Caki2 (cell line): Measurements from ENCODE around the gene NEK7. TPM values are rescaled to one million over a fixed set of nuclear protein-coding genes. Genes with fewer than 3 reads are reported as not detected.
A peak's percentile ranks its signal among the peaks of the same experiment; 100 is the strongest.
"Not testable (repeated sequence)": the region's sequence is repeated elsewhere in the genome, so short reads cannot be mapped to it uniquely, and the experiment has no call there.

Experiments
- DNase-seq: peaks from one replicate; pipeline ENCODE4 v3.0.0-alpha.2; 2015; ENCODE audit warnings: low read depth
- in situ Hi-C: cut with HindIII; loops from 2 replicates; pipeline ENCODE4 v1.10.0; 2016; ENCODE audit warnings: low sequenced_read_pairs, low pct_unique_long_range_greater_than_20kb, mixed read lengths
- total RNA-seq: library from RNA; depleted of rRNA; stranded (reverse); fragments of >200 nt; shearing (Covaris generic); gene quantifications from 2 replicates; pipeline ENCODE4 v1.2.3, GENCODE V29; 2014; ENCODE audit warnings: low replicate concordance

NEK7 gene
- total RNA-seq, 1 experiment from 2014 or later: 37.2 TPM

DNA sequence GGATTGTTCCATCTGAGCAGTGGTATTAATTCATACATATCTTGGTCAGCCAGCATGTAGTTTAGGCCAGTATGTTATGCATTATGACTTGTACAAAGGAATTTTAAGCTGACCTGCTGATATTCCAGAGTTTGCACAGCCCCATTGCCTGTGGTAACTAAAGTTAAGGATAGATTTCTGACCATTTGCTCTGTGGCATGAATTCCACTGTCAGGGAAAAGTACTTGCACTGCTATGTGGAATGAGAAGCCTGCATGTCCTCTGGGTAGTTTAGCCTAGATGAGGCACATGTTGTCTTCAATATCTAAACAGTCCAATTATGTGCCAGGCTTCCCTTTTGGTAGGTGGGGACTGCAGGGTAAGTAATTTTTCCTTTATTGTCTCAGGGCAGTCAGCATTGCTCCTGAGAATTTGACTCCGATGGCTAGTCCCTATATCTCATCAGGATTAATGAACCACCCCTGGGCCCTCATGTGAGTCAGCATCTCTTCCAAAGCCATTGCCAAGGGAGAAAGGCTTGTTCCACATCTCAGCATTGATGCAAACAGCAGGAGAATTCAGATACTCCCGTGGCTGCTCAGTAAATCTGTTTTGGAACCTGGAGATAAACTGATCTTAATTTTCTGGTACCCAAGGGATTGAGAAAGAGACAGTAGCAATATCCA is 30.2 kb downstream of the NEK7 start:
- in situ Hi-C loops: no loop called here
- no peak for DNase-seq

DNA sequence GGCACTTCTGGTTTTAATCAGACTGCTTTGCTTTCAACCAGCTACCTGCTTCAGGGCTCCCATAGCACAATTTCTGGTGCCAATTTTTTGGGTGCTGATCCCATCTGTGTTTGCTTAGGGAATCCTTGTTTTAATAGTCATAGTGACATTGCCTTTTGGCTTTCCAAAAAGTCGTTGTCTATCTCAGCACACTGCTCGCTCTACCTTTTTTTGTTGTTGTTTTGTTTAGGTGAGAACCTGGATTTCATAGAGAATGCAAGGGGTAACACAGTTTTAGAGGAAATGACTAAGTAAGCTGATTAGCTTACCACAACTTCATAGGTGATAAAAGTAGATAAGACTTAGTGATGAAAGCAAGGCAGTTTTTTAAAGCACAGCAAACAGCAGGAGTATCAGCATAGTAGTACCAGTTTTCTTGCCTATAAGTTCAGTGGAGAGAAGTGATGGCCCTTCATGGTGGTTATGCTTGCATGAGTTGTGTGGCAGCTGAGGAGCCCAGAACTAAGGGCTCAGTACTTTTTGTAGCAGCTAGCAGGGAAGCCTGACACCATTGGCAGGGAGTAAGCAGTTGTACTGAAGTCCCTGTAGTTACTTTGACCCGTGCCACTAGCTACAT is 31.3 kb downstream of the NEK7 start:
- in situ Hi-C loops: no loop called here
- no peak for DNase-seq

DNA sequence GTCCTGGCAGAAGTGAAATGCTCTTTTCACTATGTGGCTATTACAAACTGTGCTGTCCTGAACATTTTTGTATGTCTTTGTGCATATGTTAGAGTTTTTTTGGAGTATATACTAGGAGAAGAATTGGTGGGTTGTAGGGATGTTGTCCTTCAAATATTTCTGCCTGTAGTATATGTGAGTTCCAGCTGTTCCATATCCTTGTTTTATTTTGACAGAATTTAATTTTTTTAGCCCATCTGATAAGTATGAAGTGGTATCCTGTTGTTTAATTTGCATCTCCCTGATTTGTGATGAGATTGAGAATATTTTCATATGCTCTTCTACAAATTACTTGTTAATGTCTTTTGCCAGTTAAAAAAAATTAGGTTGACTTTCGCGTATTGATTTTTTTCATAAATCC is 34.3 kb downstream of the NEK7 start:
- DNase-seq: no peak
- in situ Hi-C loops: no loop called here

DNA sequence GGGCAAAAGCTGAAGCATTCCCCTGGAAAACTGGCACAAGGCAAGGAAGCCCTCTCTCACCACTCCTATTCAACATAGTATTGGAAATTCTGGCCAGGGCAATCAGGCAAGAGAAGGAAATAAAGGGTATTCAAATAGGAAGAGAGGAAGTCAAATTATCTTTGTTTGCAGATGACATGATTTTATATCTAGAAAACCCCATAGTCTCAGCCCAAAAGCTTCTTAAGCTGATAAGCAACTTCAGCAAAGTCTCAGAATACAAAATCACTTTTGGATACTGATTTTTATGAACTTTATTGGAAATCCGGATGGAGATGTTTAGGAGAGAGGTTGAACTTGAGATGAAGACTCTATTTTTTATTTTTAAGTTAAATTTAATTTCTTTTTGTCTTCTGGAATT is 37.1 kb downstream of the NEK7 start:
- DNase-seq, in situ Hi-C loops: not testable (repeated sequence)

DNA sequence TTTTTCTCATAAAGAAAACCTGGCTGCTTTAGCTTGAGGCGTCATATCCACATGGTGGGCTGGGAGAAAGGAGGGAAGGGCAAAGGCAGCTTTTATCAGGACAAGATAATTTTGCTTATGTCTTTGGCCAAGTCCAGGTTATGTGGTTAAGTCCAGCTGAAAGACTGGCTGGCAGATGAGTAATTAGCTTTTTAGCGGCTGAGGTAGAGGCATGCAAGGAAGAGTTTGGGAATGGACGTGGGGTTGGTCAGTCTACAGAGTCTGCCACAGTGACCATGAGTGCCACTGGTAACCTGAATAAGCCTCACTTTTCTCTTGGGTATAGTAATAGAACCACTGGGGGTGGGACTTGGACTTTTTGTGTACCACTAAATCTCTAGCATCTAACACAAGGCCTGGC is 39.8 kb downstream of the NEK7 start:
- DNase-seq: no peak
- in situ Hi-C loops: no loop called here

DNA sequence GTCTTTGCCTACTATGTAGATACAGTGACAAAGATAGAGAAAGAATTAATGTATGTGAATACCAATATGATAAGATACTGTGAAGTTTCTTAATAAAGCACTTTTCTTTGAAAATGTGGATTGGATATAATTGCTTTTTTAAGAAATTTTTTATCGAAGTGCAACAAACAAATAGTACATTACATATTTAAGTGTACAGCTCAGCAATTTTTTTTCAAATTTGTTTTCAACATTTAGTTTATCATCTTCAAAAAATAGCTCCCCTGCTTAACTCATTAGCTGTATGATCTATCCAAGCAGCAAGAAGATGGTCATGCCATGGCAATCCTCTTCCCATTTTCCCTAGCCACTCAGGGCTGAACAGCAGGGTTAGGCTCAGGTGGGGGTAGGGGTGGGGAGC is 40.5 kb downstream of the NEK7 start:
- DNase-seq: no peak
- in situ Hi-C loops: no loop called here

DNA sequence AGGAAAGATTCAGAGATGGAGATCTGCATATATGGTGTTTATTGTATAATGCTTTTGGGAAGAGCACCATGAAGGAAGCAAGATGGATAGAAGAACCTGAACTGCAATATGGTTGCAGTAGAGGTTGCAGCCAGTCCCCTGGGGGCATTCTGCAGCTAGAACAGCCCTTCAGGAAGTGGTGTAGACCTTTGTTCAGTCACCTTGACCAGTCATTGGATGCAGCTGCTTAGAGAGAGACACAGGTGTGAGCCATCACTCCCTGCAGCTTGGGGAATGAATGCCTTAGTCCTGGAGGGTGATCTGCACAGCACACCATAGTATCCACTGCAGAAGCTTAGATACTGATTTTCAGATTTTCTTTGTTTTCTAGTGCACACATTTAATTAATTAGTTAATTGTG is 42.3 kb downstream of the NEK7 start:
- DNase-seq: no peak
- in situ Hi-C loops: no loop called here

DNA sequence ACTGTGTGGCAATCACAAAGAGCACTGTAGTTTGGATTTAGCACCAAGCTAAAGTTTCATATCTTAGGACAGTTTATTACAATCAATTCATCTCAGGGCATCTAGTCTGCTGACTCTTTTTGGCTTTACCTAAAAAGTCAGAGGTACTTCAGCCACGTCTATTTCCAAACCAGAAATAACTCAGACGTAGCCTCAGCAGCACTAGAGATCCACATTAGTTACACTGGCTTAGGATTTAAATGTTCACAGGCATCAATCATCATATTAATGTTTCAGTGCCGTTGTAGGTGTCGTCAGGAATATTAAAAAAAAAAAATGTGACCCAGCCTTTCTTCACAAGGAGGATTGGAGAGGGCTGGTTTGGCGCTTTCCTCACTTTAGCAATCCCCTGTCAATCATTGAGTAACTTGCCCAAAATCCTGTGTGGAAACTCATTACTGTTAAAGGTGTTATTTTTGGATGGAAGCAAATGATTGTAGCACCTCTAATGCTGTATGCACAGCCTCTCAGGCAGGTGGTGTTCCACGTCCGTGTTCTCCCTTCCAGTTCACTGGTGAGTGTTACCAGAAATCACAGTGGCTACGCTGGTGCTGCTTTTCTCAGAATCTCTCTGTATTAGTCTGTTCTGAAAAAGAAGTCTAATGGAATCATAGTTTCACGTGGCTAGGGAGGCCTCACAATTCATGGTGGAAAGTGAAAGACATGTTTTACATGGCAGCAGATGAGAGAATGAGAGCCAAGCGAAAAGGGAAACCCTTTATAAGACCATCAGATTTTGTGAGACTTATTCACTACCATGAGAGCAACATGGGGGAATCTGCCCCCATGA is 45.4 kb downstream of the NEK7 start:
- in situ Hi-C loops: no loop called here
- DNase-seq: no peak

DNA sequence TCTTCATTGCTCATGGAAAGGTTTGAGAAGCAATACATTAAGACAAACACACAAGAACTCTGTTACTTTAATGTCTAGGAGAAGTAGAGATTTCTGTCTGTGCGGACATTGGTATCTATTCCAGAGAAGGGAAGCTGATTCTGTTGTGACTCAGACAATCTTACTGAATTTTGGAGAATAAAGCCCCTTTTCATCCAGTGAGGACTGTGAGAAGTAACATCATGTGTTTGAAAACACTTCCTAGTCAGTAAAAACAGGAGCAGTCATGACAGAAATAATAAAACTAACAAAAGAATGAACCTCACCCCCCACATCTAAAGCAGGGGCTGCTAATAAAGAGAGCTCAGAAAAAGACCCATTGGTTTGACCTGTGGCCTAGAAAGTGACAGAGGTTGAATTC is 46.6 kb downstream of the NEK7 start:
- DNase-seq: no peak
- in situ Hi-C loops: no loop called here

DNA sequence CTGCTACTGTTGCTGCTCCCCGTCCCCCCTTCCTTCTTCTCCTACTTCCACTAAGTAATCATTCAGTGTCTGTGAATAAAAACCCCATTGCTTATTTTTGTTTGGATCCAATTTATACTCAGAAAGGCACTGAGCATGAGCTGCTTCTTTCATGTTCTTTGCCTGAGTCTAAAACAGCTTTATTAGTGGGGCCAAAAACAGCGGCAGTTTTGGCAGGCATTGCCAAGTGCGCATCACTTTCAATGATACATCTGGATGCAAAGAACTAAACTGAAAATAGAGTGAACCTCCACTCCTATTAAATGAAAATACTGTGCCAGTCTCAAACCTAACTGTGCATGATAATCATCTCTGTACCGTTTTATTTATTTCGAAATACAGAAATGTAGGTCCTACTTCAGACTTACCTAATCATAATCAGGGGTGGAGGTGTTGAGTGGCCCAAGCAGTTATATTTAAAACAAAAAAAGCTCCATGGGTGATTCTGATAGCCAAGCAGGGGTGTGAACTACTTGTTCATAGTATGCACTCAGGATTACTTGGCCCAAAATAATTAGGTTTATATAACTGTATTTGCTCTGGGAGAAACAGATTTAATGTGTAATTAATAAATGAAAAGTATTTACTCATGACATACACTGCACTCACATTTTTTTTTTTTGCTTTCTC is 48.4 kb downstream of the NEK7 start:
- in situ Hi-C loops: no loop called here
- no peak for DNase-seq

DNA sequence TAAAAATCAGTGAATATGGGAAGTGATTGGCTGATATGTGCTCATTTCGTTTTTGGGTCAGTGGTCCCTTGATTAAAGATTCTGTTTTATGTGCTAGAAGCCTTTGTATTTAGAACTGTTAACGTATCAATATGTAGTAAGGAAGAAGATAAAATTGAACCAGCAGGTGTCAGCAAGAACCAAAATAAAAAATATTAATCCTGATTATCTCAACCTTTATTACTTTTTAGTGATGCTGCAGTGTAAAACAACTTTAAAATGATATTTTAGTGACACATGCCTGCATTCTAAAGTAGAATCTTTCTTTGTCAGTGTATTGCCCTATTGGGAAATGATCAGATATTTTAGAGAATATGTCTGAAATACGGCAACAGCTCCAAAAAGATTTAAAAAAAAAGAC is 49.5 kb downstream of the NEK7 start:
- DNase-seq: no peak
- in situ Hi-C loops: no loop called here

DNA sequence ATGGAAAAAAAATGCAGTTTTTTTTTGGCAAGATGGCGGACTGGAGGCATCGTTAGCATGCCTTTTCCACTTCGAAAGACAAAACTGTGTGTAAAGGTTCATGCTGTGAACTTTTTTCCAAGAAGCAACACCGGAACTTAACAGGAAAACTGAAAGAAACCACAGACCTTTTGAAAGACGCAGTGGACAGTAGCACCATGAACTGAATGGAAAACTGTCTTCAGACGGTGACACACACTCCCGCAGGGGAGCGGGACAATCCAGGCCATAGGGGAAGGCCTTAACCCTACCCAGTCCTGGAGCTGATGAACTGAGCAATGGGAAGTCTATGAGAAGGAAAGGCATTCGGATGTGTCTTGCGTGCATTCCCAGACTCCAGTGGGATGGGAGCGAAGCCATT is 54.9 kb downstream of the NEK7 start:
- in situ Hi-C loops: no loop called here
- no peak for DNase-seq

DNA sequence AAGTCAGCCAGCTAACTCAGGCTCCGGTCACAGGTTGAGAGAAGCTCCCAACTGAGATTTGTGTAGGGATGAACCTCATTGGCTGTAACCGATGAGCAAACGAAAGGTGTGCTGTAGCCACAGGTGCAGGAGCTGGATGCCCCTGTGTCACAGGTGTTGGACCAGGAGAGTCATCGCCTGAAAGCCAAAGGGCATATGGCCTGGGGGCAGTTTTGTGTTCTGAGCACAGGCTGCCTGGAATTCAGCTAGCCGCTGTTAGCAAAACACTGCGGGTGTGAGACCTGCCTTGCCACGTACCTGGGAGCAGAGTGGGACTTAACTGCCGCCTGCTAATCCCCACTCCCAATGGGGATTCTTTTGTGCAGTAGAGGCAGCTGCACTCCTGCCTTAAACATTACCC is 55.3 kb downstream of the NEK7 start:
- DNase-seq: no peak
- in situ Hi-C loops: no loop called here

DNA sequence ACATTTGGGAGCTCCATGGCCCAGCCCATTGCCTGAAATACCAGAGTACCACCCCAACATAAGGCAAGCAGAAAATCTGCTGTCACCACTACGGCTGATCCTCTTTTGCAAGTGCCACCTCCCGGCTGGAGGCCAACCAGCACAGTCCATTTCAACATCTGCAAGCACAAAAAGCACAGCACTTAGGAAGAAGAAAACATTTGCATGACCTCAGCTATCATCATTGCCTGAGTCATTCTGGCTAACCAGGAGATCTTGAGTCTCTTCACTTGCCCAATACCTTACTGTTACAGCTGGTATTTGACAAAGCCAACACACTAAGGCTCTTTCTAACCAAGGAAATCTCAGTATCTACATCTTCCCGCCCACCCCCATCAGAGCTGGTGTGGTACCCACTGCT is 55.9 kb downstream of the NEK7 start:
- DNase-seq: no peak
- in situ Hi-C loops: no loop called here

DNA sequence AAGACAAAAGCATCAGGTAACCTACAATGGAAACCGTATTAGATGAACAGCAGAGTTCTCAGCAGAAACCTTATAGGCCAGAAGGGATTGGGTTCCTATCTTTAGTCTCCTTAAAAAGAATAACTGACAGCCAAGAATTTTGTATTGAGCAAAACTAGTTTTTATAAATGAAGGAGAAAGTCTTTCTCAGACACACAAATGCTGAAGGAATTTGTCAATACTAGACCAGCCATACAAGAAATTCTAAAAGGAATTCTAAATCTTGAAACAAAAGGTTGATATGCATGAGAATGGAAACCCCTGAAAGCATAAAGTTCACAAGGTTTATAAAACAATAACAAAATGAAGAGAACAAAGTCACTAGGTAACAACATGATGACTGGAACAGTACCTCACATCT is 58.1 kb downstream of the NEK7 start:
- no peak for DNase-seq
- in situ Hi-C loops: no loop called here

DNA sequence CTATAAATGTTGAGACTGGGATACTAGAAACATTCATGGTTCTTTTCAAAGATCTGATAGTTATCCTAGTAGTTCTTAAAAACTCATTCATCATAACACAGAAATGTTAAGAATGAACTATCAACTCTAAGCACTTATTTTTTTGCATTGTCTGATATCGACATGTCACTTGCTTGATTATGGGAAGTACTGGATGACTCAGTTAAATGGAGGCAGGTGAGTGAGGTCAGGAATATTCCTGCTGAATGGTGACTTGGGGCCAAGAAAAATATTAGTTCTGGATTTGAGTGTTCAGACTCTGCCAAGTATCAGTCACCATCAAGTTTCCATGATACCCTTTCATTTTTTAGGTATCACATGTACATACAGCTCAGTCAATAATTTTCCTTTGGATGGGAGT is 63.6 kb downstream of the NEK7 start:
- in situ Hi-C loops: no loop called here
- peak; percentile 77 for DNase-seq

DNA sequence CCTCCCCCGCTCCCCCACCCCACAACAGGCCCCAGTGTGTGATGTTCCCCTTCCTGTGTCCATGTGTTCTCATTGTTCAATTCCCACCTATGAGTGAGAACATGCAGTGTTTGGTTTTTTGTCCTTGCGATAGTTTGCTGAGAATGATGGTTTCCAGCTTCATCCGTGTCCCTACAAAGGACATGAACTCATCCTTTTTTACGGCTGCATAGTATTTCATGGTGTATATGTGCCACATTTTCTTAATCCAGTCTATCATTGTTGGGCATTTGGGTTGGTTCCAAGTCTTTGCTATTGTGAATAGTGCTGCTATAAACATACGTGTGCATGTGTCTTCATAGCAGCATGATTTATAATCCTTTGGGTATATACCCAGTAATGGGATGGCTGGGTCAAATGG is 70.2 kb downstream of the NEK7 start:
- not testable (repeated sequence) for DNase-seq

DNA sequence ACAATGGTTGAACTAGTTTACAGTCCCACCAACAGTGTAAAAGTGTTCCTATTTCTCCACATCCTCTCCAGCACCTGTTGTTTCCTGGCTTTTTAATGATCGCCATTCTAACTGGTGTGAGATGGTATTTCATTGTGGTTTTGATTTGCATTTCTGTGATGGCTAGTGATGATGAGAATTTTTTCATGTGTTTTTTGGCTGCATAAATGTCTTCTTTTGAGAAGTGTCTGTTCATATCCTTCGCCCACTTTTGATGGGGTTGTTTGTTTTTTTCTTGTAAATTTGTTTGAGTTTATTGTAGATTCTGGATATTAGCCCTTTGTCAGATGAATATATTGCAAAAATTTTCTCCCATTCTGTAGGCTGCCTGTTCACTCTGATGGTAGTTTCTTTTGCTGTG is 70.7 kb downstream of the NEK7 start:
- DNase-seq, in situ Hi-C loops: not testable (repeated sequence)

More for the DNA sequence above, 70.2 kb downstream of the NEK7 start:
- in situ Hi-C loops: not testable (repeated sequence)

DNA sequence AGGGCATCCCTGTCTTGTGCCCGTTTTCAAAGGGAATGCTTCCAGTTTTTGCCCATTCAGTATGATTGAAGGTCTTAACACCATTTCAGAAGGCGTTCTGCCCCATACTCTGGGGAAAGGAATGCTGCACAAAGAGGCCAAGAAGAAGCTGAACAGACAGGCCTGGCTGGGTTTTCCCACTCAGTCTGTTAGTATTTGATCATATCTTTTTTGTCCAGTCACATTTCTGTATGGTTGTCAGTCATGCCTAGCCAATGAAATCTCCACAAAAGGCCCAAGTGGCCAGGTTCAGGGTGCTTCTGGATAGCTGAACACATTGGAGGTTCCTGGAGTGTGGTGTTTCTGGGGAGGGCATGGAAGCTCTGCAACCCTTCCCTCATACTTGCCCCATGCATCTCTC is 72.1 kb downstream of the NEK7 start:
- in situ Hi-C loops: no loop called here
- no peak for DNase-seq
